HTERT RPE-1 (cell line): ENCODE data around the gene SPDYA.

Experiments used
- in situ Hi-C: fragments of 300-500 bp; cut with MboI; formaldehyde crosslinking; loops from 4 replicates; pipeline ENCODE4 v1.14.3; 2020; ENCODE audit warnings: low sequenced_read_pairs

Gene SPDYA

GRCh38 chr2:28824207-28824606 is 13.6 kb downstream of the SPDYA start:
- in situ Hi-C loops: no loop called here

DNA sequence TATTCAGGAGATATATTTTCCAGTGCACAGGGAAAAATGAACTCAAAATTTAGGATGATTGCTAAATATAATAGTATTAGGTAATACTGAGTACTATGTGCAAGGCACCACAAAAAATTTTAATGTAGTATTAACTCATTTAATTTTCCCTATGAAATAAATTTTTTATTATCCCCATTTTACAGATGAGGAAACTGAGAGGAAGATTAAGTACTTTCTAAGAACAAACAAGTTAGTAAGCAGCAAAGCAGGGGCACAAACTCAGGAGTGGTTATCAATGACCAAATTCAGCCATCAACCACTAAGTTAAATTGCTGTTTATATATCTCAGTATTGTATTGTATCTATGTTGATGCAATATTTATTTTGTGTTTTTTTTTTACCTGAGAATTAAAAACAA is 14.2 kb downstream of the SPDYA start:
- in situ Hi-C loops: no loop called here

DNA sequence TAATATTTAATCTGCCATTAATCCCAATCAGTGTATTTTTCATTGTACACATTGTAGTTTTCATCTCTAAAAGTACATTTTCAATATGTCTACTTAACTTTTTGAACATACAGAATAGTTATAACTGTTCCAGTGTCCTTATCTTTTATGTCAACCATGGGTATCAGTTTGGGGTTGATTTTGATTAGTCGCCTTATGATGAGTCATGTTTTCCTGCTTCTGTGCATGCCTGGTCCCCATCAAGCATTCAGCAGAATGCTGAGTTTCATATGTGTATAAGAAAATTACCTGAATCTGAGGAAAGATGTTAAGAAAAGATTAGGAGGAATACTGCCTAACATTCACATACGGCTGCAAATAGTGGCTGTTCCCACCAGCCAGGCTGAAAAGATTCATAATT is 17.7 kb downstream of the SPDYA start:
- in situ Hi-C loops: no loop called here

DNA sequence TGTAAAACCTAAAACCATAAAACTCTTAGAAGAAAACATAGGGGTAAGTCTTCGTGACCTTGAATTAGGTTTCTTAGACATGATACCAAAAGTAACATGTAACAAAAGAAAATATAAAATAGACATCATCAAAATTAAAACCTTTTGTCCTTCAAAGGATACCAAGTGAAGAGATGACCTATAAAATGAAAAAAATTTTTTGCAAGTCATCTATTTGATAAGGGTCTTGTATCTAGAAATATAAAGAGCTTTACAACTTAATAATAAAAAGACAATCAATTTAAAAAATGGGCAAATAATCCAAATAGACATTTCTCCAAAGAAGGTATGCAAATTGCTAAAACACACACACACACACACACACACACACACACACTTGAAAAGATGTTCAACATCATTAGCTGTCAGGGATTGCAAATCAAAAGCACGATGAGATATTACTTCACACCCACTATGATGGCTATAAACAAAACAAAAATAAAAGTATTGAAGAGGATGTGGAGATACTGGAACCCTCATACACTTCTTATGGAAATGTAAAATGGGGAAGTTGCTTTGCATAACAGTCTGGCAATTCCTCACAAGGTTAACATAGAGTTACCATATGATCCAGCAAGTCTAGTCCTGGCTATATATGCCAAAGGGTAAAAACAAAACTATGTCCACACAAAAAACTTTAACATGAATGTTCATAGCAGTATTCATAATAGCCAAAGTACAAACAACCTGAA is 23.3 kb downstream of the SPDYA start:
- in situ Hi-C loops: no loop called here

DNA sequence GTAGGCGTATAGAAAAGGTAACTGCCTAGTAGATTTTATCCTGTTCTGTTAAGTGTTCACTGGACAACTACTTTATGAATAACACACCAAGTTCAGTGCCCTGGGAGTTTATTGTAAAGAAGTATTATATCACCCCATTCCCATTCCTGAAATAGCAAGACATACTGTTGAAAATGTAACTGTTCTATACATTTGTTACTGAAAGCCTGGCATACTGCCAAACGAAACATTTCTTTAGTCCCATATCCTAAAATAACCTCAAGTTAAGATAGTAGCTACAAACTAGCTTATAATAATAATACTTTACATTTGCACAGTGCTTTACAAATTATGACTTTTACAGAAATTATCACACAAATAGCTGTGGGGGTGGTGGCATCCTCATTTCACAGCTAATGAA is 25.1 kb downstream of the SPDYA start:
- in situ Hi-C loops: no loop called here

- in situ Hi-C loops: no loop called here
Measured at GRCh38 chr2:28838971-28839370, 28.3 kb downstream of the SPDYA start.

DNA sequence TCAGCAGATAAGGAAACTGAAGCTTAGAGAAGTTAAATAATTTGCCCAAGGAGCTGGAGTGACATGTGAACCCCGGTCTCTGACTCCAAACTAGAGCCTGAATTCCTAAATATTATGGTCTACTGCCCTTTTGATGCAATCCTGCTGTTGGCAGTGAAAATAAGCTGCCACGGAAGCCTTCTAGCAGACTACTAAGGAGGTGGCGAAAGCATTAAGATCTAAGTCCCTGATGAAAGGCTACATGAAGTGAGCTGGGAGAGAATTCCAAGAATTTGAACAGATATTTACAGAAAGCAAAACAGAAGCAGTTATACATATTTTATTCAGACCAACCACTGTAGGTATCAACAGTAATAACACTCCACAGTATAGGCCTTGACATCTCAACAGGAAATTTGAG is 31.4 kb downstream of the SPDYA start:
- in situ Hi-C loops: no loop called here

GRCh38 chr2:28855193-28855592 is 44.6 kb downstream of the SPDYA start:
- in situ Hi-C loops: no loop called here

GRCh38 chr2:28855977-28856376 is 45.3 kb downstream of the SPDYA start:
- in situ Hi-C loops: no loop called here

GRCh38 chr2:28868611-28869010 is 58.0 kb downstream of the SPDYA start:
- in situ Hi-C loops: no loop called here

GRCh38 chr2:28869494-28870145 is 59.0 kb downstream of the SPDYA start:
- in situ Hi-C loops: no loop called here

- in situ Hi-C loops: no loop called here
Measured at GRCh38 chr2:28870146-28870891, 59.7 kb downstream of the SPDYA start, which contains the start of gene TRMT61B. TRMT61B (minus strand) TSS chr2:28870309; CDS start chr2:28870277, 32 bp downstream.

- in situ Hi-C loops: no loop called here
Measured at GRCh38 chr2:28871620-28872019, 61.0 kb downstream of the SPDYA start.

GRCh38 chr2:28880193-28880592 is 69.6 kb downstream of the SPDYA start:
- in situ Hi-C loops: no loop called here

- in situ Hi-C loops: no loop called here
Measured at GRCh38 chr2:28893488-28893887, 82.9 kb downstream of the SPDYA start.

GRCh38 chr2:28894470-28895188 is 84.0 kb downstream of the SPDYA start, which contains the start of gene WDR43:
WDR43 (plus strand) TSS chr2:28894667; CDS start chr2:28894699, 32 bp downstream.
- in situ Hi-C loops: no loop called here

DNA sequence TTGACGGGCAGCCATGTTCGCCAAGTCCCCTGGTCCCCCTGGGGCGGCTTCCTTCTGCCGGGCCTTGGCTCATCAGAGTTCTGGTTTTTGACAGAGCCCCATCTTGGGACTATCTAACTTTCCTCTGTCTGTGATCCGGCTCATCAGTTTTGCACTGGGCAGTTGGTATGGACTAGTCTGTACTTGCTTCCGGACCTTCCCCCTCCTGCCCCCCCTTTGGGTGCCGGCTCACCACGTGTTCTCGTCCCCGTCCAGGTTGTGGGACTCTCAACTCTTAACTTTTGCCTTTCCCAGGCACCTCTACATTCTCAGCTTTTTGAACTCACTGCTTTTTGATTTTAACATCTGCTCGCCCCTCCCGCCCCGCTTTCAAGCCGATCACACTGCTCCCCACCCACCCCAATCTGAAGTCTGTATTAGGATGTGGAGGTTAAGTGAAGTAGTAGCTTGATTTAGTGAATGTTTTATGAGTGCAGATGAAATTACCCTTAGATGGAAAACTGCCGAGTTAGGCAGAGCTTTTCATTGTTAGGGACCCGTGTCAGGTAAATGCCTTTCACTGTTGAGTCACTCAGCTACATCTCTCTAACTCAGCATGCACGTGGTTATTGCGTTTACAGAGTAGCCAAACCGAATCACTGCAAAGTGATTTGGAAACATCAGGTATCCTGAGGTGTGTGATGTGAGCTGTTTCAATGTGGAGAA is 84.7 kb downstream of the SPDYA start:
- in situ Hi-C loops: no loop called here

- in situ Hi-C loops: no loop called here
Measured at GRCh38 chr2:28896906-28897305, 86.3 kb downstream of the SPDYA start.

GRCh38 chr2:28898048-28898447 is 87.4 kb downstream of the SPDYA start:
- in situ Hi-C loops: no loop called here
